ENCODE results near the gene MZB1. TPM values are rescaled to one million over a fixed set of nuclear protein-coding genes. Genes with fewer than 3 reads are reported as not detected.

The MZB1 gene
- total RNA-seq (2021) (0.85 to 1.8 TPM (median 1.1 TPM) in 3 replicates), Bru-seq, nascent RNA (percentile 15 among the genes with signal in this experiment)
- long read RNA-seq, experiment 1: 0 reads
- long read RNA-seq, experiment 2, partial matches to known transcripts: 0 of 2 reads
- long read RNA-seq, experiment 2, other reads (novel, unspliced or antisense): 1 of 2 reads
- long read RNA-seq, experiment 3: 0 reads

GRCh38 chr5:139389701-139390638, at the start of gene MZB1:
Gene MZB1 (minus strand): TSS chr5:139389913. CDS start chr5:139389856, 57 bp downstream.
- TF ChIP-seq SMAD3 (CRISPR knock-in tag; IDR thresholded peaks at IDR 0.05; ENCODE audit: borderline replicate concordance): no peak
- no peak for TF ChIP-seq CDX4 (CRISPR knock-in tag; IDR thresholded peaks at IDR 0.05; ENCODE audit: borderline replicate concordance)
- TF ChIP-seq SMAD4 (CRISPR knock-in tag; IDR thresholded peaks at IDR 0.05): no peak
- no peak for TF ChIP-seq ZSCAN18 (CRISPR knock-in tag; IDR thresholded peaks at IDR 0.05)
- TF ChIP-seq NFE2L1 (CRISPR knock-in tag; IDR thresholded peaks at IDR 0.05): no peak
- no peak for TF ChIP-seq IRF2 (CRISPR knock-in tag; IDR thresholded peaks at IDR 0.05; ENCODE audit: borderline replicate concordance, low read depth)
- no peak for TF ChIP-seq PRDM15 (CRISPR knock-in tag; IDR thresholded peaks at IDR 0.05)
- TF ChIP-seq SP1 (CRISPR knock-in tag; conservative IDR thresholded peaks at IDR 0.05): no peak
- TF ChIP-seq ZNF219 (CRISPR knock-in tag; IDR thresholded peaks at IDR 0.05; ENCODE audit: borderline replicate concordance): no peak
- TF ChIP-seq ETV6 (CRISPR knock-in tag; IDR thresholded peaks at IDR 0.05): no peak
- TF ChIP-seq HMGA2 (CRISPR knock-in tag; IDR thresholded peaks at IDR 0.05): no peak
- no peak within 1 kb of the TSS; the same call in 1 of the 2 replicates for H3K4me3 Mint-ChIP-seq
- DNase-seq (ENCODE audit: low spot score) (no peak), ATAC-seq (no peak)
- CTCF ChIA-PET: interaction anchor here (1.8 to 5.2 kb wide), 4 partner anchors 13 to 48 kb away, joined by 3 to 31 read pairs (median 9); partner anchors contain the start of genes PAIP2 and SPATA24
- peaks cover 28% of the 10 kb centered on the region for H3K4me1 Mint-ChIP-seq
- no peak within 1 kb of the TSS for H3K27ac Mint-ChIP-seq
- peaks cover 34% of the 10 kb centered on the region for H3K27me3 Mint-ChIP-seq (ENCODE audit: low read depth)
- no peaks in the 10 kb centered on the region for H3K36me3 Mint-ChIP-seq
- POLR2A ChIA-PET: no interaction called here
- H3K9me3 Mint-ChIP-seq: no peaks in the 10 kb centered on the region

GRCh38 chr5:139439013-139439903, 49.5 kb upstream of the MZB1 start, which contains the start of gene DNAJC18:
Gene DNAJC18 (minus strand): TSS chr5:139439525. CDS start chr5:139439445, 80 bp downstream.
- Mint-ChIP-seq H3K4me1 (peaks cover 31% of the 10 kb centered on the region), H3K27me3 (ENCODE audit: low read depth) (peaks cover 4% of the 10 kb centered on the region; the same call in 1 of the 2 replicates), H3K27ac (peak within 1 kb of the TSS; percentile 99), H3K4me3 (peak within 1 kb of the TSS; percentile 95), H3K9me3 (no peaks in the 10 kb centered on the region), H3K36me3 (peaks cover 6% of the 10 kb centered on the region; the same call in 1 of the 2 replicates)
- ATAC-seq (peak; percentile 93), DNase-seq (ENCODE audit: low spot score) (peak; percentile 97)
- ChIA-PET POLR2A (interaction anchor here (0.6 to 1.4 kb wide), 13 partner anchors 9 to 122 kb away, joined by 3 to 7 read pairs (median 3); partner anchors contain the start of gene SPATA24), CTCF (interaction anchor here (0.6 to 3.5 kb wide), 17 partner anchors 17 to 349 kb away, joined by 3 to 25 read pairs (median 6); partner anchors contain the start of genes ECSCR, PAIP2 and UBE2D2)
- TF ChIP-seq TEAD1 (CRISPR knock-in tag; IDR thresholded peaks at IDR 0.05) (peak; percentile 58; the same call in 1 of the 2 replicates), SMAD3 (CRISPR knock-in tag; IDR thresholded peaks at IDR 0.05; ENCODE audit: borderline replicate concordance) (0 out of 2 replicates have a peak, but pooled peaks have one; percentile 65), JAZF1 (CRISPR knock-in tag; IDR thresholded peaks at IDR 0.05) (no peak), USF2 (CRISPR knock-in tag; IDR thresholded peaks at IDR 0.05) (peak; percentile 63), ZNF423 (CRISPR knock-in tag; IDR thresholded peaks at IDR 0.05) (no peak), HMGXB4 (CRISPR knock-in tag; IDR thresholded peaks at IDR 0.05) (peak; percentile 85), MYBL2 (CRISPR knock-in tag; IDR thresholded peaks at IDR 0.05) (no peak), MAX (CRISPR knock-in tag; IDR thresholded peaks at IDR 0.05) (peak; percentile 84), NR3C1 (CRISPR knock-in tag; conservative IDR thresholded peaks at IDR 0.05; ENCODE audit: low read depth) (peak; percentile 72; the same call in 1 of the 2 replicates), E2F5 (CRISPR knock-in tag; IDR thresholded peaks at IDR 0.05) (peak; percentile 53; the same call in 1 of the 2 replicates), ZNF232 (CRISPR knock-in tag; IDR thresholded peaks at IDR 0.05) (0 out of 2 replicates have a peak, but pooled peaks have one; percentile 32)

Data from WTC11 (cell line).